Stomach (tissue), 4 donors: Measurements from ENCODE around the gene FBXO10.

ENCODE experiments used
- EP300 ChIP-seq: sonication (generic); formaldehyde crosslinking; IDR thresholded peaks from one replicate; pipeline ENCODE4 v1.6.1; 2017; ENCODE audit warnings: antibody characterized with exemption
- POLR2A ChIP-seq, 4 donors: fragments of 450-650 bp; IDR thresholded peaks; one replicate each; pipeline ENCODE4 v1.6.1; 2016; ENCODE audit warnings: antibody characterized with exemption in 4 of 4, control low read depth in 2 of 4, mild to moderate bottlenecking in 1 of 4, moderate library complexity in 1 of 4
- TF ChIP-seq, protein P1 (sequence below), 7 experiments: fragments of 450-650 bp in 4 of 7; fragments of 200-600 bp in 3 of 7; sonication (generic) in 3 of 7; IDR thresholded peaks; one replicate each; pipeline ENCODE4 v1.5.1; 2016 to 2019; ENCODE audit warnings: antibody characterized with exemption in 7 of 7, control low read depth in 2 of 7, mild to moderate bottlenecking in 1 of 7

DNA sequence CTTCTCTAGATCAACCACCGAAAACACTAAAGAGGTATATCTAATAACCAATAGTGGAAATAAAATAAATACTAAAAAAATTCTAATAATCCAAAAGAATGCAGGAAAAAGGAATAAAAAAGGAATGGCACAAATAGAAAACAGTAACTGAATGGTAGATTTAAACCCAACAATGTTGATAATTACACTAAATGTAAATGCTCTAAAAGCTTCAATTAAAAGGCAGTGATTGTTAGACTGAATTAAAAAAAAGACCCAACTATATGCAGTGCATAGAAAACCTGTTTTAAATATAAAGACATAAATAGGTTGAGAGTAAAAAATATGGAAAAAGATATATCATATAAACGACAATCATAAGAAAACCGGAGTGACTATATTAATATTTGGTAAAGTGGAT, 101.7 kb downstream of the FBXO10 start:
- TF ChIP-seq, protein P1, sequence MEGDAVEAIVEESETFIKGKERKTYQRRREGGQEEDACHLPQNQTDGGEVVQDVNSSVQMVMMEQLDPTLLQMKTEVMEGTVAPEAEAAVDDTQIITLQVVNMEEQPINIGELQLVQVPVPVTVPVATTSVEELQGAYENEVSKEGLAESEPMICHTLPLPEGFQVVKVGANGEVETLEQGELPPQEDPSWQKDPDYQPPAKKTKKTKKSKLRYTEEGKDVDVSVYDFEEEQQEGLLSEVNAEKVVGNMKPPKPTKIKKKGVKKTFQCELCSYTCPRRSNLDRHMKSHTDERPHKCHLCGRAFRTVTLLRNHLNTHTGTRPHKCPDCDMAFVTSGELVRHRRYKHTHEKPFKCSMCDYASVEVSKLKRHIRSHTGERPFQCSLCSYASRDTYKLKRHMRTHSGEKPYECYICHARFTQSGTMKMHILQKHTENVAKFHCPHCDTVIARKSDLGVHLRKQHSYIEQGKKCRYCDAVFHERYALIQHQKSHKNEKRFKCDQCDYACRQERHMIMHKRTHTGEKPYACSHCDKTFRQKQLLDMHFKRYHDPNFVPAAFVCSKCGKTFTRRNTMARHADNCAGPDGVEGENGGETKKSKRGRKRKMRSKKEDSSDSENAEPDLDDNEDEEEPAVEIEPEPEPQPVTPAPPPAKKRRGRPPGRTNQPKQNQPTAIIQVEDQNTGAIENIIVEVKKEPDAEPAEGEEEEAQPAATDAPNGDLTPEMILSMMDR (IDR thresholded peaks at IDR 0.05): no peak
- TF ChIP-seq EP300: no peak
- no peak for TF ChIP-seq POLR2A (IDR thresholded peaks at IDR 0.05)
